GM18907 (cell line): Measurements from ENCODE around the gene TAGLN2.

Source experiments
- ATAC-seq: cut with Tn5 transposase; IDR thresholded peaks from one replicate; pipeline ENCODE4 v1.9.1; 2021; ENCODE audit warnings: mild to moderate bottlenecking, moderate library complexity; ENCODE audit not compliant: unreplicated experiment

Gene TAGLN2

DNA sequence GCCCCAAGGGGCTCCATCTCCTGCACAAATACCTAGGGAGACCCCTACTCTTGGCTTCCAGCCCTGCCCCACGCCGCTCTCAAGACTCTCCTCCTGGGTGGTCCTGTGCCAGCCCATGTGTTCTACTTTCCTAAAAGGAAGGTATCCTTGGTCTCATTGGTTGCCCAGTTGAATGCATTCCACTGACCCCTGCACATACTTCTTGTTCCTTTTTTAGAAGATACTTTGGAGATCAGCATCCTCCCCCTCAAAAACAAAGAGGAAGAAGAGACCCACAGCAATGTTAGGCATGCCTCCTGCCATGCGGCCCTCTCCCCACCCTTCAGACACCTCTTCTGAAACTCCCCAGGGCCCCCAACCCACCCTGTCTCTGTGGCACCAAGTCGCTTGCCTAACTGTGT lies 24.7 kb upstream of the TAGLN2 start:
- ATAC-seq, result no peak

DNA sequence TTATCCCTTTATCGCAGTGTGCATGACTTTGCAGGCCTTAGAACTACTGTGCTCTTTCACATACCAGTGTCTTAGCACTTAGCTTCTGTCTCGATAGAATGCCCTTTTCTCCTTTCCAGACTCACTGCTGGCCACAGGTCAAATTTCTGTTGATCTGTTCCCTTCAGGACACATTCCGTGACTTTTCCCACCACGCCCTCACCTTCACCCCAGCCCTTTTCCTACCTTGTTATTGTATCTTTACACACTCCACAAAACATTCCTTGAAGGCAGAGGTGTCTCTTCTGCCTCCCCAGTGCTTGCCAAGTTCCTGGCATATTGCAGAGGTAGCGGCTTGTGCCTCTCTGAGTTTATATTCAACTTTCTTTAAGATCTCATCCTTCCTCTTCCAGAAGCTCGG lies 23.8 kb upstream of the TAGLN2 start:
- no peak for ATAC-seq

DNA sequence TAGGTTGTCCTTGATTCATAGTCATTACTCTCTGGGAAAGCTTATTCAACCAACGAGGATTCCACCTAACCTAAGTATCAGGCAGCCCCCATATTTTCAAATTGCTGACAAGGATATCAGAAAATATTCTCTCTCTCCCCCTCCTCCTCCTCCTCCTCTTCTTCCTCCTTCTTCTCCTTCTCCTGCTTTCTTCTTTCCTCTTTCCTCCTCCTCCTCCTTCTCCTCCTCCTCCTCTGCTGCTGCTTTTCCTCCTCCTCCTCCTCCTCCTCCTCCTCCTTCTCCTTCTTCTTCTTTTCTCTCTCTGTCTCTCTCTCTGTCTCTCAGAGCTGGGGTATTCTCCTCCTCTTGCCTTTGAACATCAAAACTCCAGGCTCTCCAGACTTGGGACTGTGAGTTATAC lies 22.6 kb upstream of the TAGLN2 start:
- no peak for ATAC-seq

DNA sequence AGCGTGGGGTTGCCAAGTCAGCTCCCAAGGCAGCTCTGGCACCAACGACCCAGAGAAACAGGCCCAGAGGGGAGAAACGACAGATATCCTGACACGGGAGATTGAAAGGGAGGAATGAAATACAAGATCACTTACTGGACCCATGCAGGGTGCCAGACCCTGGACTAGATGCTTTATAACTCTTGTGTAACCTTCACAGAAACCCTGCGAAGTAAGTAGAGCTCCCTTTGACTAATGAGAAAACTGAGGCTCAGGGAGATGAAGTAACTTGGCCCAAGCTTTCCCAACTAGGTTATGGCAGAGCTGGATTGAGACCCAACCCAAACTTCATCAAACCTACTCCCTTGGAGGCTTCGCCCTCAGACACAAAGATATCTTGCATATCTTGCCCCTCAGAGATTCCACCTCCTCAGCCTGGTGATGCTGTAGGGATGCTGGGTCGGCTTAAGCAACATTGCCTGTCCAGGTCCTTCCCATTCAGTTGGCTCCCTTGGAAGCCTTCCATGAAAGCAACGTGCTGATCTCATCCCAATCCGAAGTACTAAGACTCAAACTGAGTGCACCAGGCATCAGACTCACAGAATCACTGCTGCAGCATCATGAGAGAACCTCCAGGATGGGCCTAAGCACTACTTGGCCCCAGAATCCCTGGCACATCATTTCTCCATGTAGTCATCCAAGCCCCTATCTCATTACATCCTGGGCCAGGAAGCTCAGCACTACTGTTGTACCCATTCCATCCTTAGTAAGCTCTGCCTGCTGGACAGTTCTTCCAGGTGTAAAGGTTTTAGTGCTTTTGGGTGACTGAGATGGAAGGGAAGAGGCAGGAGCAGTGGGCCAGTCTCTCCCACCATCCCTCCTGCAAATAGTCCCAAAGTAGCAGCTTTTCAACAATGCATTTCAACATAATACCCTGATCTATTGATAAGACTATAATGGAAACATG lies 21.2 kb upstream of the TAGLN2 start:
- ATAC-seq, result no peak

DNA sequence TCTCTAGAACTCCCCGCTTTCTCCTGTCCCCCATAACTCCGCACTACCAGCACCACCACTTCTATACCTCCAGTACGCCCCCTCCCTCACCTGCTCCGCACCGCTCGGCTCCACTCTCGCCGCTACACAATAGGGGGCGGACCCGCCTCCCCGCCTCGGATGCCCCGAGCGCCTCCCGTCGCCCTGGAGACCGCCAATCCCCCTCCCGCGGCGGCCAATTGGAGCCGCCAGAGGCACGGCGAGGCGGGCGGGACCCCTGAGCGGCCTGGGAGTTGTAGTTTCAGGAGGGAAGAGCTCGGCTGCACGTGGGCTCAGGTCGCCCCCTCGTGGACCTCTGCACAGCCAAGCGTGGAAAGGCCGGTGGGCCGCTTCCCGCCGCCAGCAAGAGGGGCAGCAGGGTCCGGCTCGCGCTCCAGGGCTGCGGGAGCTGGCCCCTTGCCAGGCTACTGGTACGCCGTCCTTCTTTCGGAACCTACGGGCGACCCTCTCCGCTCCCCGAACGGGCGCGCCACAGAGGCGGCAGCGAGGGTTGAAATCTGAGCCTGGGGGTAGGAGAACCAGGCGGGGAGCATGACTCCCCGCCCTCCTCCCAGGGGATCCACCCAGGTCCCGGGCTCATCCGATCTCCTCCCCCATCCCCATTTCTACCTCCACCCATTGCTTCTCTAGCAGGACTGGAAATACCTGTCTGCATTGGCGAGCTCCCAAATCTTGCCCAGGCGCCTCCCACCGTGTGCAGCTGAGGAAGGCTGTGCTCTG lies 20.4 kb upstream of the TAGLN2 start, which contains the start of gene IGSF9:
Gene IGSF9 (minus strand): TSS at position 131 of the 759 bp plus-strand sequence. CDS start 2,159 bp downstream, outside the sequence.
- ATAC-seq, result peak; percentile 69

DNA sequence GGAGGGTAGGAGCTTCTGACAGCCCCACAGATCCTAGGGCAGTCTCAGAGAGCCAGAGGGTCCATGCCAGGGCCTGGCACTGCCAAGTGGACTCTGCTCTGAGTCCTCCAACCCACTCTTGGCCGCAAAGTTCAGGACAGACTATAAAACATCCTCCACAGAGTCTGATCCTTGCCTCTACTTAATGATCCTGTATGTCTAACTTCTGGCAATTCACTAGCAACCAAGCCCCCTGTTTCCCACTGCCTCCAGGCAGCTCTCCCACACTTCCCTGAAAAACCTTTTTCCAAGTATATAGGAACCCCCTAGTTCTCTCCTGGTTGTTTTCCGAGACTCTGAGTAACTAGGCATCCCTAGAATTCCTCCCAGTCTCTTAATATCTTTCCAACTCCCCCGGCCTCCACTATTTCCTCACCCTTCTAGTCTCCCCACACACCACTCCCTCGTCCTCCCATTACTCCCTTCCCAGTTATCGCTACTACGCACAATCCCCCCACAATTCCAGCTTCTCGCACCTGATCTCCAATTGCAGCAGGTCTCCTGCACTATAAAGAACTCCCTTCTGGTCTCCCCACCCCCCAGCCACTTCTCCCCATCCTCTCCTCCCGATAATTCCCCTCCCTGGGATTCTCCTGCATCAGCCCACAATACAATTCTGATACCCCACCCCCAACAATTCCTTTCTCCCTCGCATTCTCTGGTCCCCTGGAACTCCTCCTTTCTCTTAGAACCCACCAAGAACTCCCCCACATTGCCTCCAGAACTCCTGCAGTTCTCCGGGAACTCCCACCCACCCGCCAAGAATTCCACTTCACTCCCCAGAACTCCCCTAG lies 19.5 kb upstream of the TAGLN2 start:
- ATAC-seq, result no peak

DNA sequence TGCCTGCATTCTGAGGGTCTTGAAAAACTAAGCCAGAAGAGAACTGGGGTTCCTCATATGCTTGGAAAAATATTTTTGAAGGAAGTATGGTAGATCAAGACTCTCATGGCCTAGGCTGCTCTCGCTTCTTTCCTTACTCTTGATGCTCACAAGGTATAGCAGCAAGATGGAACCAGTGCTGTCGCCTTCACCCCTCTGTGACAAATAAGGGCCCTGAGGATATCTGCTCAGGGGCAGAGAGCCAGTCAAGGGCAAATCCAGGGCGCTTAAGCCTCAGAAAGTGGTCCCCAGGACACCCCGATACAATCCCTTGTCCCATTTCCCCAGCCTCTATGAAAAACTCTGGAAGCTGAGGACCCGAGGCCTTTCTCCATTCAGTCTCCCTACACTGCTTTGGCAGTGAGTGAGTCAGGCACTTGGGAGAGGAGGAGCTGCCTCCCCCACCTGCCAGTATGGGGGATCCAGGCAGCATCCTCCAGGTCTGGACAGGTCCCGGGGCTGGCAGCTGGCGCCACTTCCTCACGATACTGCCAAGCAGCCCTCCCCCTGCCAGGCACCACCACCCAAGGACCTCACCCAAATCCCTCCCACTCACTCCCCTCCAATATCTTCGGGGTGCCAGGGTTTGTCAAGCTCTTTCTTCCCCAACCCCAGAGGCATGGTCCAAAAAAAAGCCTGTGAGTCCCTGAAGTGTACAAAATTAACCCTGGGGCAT lies 18.8 kb upstream of the TAGLN2 start:
- no peak for ATAC-seq

DNA sequence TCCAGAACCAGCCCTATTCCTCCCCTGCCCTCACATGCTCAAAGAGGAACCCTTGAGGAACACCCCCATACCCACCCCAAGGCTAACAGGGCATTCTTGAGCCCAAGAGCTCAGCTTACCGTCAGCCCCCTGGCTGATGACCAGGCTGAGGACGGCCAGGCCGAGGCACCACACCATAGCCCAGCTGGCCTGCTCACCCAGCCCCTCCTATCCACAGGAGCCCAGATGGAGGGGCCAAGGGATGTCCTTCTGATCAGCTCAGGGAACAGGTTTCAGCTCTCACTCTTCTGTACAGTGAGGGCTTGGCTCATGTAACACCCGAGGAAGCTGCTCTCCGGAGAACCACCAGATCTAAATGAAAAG lies 18.0 kb upstream of the TAGLN2 start:
- no peak for ATAC-seq

DNA sequence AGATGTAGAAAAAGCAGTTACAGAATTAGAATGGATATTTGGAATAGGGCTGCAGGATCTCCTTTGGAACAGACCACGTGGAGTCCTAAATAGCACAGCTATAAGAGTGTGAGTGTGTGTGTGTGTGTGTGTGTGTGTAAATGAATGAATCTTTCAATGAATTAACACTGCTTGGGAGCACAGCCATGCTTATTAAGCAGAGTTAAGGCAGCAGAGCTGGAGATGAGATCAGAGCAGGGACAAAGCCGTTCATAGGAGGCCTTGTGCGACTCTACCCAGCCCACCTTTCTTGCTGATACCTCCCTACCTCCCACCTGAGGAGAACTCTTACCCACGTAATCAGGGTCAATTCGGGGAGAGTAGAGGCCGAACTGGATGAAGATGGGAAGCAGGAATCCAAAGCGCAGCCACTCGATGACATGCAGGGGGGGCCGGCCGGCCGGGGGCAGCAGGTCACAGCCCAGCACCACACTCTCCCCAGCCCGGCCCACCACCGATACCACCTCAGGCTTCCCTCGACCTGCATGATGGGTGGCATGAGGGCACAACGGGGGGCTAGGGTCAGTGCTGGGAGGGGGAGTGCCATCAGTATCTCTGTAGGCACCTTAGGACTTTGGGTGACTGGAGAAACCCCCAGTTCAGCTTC lies 17.4 kb upstream of the TAGLN2 start:
- ATAC-seq, result no peak

DNA sequence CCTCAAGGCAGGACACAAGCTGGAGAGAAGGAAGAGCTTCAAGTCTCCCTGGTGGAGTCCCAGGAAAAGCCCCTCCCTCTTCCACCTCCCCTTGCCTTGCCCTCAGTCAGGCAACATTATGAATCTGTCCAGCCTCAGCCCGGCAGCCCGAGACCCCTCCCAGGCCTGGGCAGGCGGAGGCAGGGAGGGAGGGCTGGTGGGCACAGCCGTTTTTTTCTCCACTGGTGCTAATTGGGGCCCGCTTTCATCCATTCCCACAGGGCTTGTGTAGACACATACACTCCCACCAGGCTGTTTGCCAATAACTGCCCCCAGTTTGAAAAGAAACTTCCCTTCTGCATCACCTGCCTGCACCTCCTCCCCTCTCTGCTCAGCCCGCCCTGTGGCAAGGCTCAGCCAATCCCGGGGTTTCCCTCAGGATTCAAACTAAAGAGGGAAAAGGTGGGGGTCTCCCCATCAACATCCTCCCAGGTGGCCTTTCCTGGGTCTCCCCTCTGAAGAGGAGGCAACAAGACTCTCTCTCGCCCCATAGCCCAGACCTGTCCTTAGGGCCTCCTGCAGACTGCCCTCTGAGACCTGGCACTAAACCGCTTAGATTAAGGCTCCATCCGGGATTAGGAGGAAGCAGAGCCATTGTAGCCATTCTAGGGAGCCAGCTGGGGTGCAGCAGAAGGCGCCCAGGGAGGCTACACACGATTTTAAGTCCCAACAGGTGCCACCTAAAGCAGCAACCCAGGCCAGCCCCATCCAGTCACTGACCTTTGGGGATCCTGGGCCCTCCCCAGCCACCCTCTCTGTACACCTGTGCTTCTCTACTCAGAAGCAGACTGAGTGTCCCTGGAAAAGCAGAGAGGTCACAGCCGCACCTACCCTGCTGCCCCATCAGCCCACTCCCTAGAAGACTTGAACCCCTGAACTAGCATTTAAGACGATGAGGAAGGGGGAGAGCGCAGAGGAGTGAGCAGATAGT lies 16.6 kb upstream of the TAGLN2 start:
- ATAC-seq, result no peak

DNA sequence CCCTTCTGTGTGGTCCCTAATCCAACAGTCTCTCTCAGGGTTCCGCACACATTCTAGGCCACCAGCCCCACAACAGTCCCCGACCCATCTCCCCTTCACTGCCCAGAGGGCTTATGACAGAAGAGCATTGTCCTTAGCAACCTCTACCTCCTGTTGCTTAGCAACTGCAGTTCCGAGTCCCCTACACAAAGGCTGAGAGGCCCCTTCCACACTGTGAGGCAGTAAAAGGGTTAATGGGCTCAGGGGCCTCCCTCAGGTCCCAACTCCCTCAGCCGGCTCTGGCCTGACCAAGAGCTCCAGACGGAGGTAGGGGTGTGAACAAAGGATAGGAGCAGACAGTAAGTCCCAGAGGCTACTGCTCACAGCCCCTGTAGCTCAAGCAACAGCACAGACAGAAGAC lies 15.8 kb upstream of the TAGLN2 start:
- ATAC-seq, result no peak

DNA sequence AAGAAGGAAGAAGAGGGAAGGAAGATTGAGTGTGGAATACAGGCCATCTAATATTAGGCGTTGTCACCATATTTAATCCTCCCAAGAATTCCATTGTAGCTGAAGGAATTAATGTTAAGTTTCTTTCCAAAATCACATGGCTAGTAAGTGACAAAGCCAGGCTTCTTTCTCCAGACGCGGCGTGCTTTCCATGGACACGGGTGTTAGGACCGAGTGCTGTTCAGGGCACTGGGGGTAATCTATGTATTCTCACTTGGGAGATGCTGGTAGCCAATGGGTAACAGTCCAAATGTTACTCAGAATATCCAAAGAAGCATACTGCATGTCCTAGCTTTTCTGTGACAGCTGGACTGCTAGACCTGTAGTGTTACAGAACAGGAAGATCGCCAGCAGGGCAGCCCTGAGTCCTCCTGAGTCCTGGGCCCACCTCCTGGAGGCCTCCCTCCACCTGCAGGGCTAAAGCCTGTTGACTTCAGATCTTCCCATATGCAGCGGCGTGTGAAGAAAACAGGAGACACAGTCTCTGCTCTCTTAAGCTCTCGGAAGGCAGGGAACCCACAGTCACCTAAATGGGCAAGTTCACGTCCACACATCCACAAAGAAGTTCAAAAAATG lies 14.8 kb upstream of the TAGLN2 start:
- ATAC-seq, result no peak

DNA sequence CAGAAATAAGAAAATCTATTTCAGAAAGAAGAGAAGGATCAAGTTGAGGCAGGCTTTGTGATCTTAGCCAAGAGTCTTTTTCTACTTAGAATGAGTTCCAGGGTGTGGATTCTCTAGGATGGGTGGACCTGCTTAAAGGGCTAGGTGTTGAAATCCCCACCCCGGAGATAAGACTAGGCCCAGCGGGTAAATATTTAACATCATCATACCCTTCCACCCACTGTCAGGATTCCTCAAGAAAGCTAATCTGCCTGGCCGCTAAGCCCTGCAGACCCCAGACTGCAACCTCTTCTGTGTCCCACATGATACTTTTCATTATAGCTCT lies 14.3 kb upstream of the TAGLN2 start:
- no peak for ATAC-seq

DNA sequence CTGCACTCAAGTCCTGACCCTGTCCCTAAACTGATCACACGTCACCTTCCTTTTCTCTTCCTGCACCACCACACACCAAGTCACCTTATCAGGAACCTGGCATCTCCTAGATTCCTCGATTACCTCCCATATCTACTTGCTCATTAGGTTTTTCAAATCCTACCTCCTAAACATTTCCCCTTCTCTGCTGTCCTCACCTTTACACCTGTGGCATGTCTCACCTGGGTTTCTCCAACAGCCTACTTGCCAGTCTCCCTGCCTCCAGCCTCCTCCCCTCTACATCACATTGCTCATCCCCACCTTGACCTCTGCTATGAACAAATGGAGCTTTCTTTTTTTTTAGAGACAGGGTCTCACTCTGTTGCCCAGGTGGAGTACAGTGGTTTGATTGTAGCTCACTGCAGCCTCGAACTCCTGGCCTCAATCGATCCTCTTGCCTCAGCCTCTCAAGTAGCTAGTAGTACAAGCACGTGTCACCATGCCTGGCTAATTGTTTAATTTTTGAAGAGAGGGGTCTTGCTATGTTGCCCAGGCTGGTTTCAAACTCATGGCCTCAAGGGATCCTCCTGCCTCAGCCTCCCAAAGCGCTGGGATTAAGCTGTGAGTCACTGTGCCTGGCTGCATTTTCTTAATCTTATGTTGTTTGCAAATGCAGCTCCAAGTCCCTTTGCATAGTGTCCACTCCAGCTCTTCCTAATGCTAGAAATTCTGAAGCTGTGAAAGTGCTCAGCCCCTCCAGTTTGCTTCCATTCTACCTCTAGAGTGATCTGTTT lies 13.8 kb upstream of the TAGLN2 start:
- ATAC-seq, result no peak

DNA sequence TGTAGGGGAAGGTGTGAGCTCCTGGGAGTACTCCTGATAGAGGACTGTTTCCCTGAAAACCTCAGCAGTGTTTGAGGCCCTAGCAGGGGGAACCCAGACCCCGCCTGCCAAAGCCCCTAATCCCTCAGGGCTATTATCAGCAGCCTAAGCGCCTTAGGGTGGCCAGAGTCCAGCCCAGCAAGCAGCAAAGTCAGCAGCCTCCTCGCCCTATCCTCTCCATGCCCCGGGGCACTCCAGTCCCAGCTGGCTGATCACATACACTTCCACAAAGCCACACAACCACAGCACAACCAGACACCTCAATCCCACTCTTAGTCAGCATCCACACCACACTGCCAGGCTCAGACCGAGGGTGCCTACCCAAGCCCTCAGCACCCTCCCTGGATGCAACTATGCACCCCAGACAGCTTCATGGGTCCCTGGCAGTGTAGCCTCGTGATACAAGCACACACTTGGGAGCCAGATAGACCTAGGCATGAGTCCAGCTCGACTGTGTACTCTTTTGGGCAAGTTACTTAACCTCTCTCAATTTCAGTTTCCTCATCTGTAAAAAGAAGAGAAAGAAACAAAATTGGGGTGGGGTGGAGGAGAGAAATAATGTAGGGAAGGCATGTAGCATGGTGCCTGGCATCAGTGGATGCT lies 13.0 kb upstream of the TAGLN2 start:
- ATAC-seq, result no peak

DNA sequence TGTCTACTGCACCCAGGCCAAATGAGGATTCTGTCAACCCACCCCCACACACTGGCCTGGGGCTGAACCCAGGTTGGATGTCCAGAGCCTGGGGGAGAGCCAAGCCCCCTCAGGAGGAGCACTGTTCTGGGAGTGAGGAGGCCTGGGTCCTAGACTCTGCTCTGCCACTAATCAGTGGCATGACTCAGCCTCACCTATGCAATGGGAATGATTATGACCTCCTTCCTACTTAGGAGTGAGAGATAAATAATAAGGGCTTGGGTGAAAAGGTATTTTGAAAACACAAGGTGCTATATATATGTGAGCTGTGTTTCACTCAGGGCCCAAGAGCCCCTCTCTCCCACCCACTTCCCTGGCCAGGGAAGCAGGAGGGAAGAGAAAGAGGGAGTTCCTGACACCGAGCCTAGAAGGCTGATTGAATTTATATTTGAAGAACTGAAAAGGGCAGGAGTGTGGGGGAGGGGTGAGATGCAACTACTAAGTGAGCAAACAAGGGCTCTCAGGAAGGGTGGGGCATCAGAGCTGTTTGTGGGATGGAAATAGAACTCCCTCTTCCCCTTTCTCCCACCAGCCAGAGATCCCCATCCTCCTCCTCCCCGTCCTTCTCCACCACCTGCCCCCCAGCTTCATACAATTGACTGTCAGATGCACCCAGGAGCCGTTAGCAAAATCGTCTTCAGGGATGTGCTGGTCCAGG lies 11.9 kb upstream of the TAGLN2 start:
- ATAC-seq, result no peak
